NCI-H82 (cell line): Measurements from ENCODE around the gene GTF2A1.
"Not testable (repeated sequence)": the region's sequence is repeated elsewhere in the genome, so short reads cannot be mapped to it uniquely, and the experiment has no call there.

Source experiments
- DNase-seq: peaks from one replicate; lab custom pipeline; 2025; lab: John Stamatoyannopoulos, UW

The GTF2A1 gene

GRCh38 chr14:81220830-81221578 lies at the start of gene GTF2A1:
TSS of gene GTF2A1 (minus strand) at chr14:81220959. CDS start at chr14:81220518, 441 bp downstream.
- peak; percentile 97 for DNase-seq

GRCh38 chr14:81269979-81270375 lies 49.2 kb upstream of the GTF2A1 start:
- no peak for DNase-seq

GRCh38 chr14:81269100-81269978 lies 48.6 kb upstream of the GTF2A1 start:
- peak; percentile 73 for DNase-seq

GRCh38 chr14:81268016-81268416 lies 47.3 kb upstream of the GTF2A1 start:
- DNase-seq = no peak

- DNase-seq = peak; percentile 61
Measured at GRCh38 chr14:81265636-81266169, 44.9 kb upstream of the GTF2A1 start.

GRCh38 chr14:81264671-81265070 lies 43.9 kb upstream of the GTF2A1 start:
- DNase-seq = no peak

GRCh38 chr14:81263777-81264410 lies 43.1 kb upstream of the GTF2A1 start:
- DNase-seq = no peak

- no peak for DNase-seq
Measured at GRCh38 chr14:81261176-81261575, 40.4 kb upstream of the GTF2A1 start.

- DNase-seq = no peak
Measured at GRCh38 chr14:81260732-81261131, 40.0 kb upstream of the GTF2A1 start.

- peak; percentile 36 for DNase-seq
Measured at GRCh38 chr14:81256289-81256960, 35.7 kb upstream of the GTF2A1 start.

- no peak for DNase-seq
Measured at GRCh38 chr14:81252278-81252677, 31.5 kb upstream of the GTF2A1 start.

- DNase-seq = no peak
Measured at GRCh38 chr14:81247271-81247766, 26.6 kb upstream of the GTF2A1 start.

- no peak for DNase-seq
Measured at GRCh38 chr14:81246461-81247270, 25.9 kb upstream of the GTF2A1 start.

- DNase-seq = no peak
Measured at GRCh38 chr14:81245771-81246170, 25.0 kb upstream of the GTF2A1 start.

GRCh38 chr14:81244431-81244830 lies 23.7 kb upstream of the GTF2A1 start:
- not testable (repeated sequence) for DNase-seq

- no peak for DNase-seq
Measured at GRCh38 chr14:81243499-81243898, 22.7 kb upstream of the GTF2A1 start.

- DNase-seq = not testable (repeated sequence)
Measured at GRCh38 chr14:81236849-81237248, 16.1 kb upstream of the GTF2A1 start.

- DNase-seq = no peak
Measured at GRCh38 chr14:81236138-81236537, 15.4 kb upstream of the GTF2A1 start.

- DNase-seq = no peak
Measured at GRCh38 chr14:81235096-81235495, 14.3 kb upstream of the GTF2A1 start.

GRCh38 chr14:81234278-81234677 lies 13.5 kb upstream of the GTF2A1 start:
- no peak for DNase-seq

- DNase-seq = no peak
Measured at GRCh38 chr14:81233615-81234014, 12.9 kb upstream of the GTF2A1 start.
